Ascending aorta (tissue), 2 donors: ENCODE measurements around the gene TTC1. TPM values are rescaled to one million over a fixed set of nuclear protein-coding genes. Genes with fewer than 3 reads are reported as not detected.
"Not testable (repeated sequence)": the region's sequence is repeated elsewhere in the genome, so short reads cannot be mapped to it uniquely, and the experiment has no call there.

Experiments used
- DNase-seq, 2 donors: peaks; one replicate each; pipeline ENCODE4 v3.0.0-alpha.2; 2019; ENCODE audit warnings: low spot score in 2 of 2
- H3K27ac ChIP-seq, 2 donors: fragments of 200-600 bp; sonication (generic); one replicate each; pipeline ENCODE4 v1.5.1; 2016 to 2017; ENCODE audit warnings: mild to moderate bottlenecking in 1 of 2
- H3K27me3 ChIP-seq: fragments of 200-600 bp; sonication (generic); one replicate; pipeline ENCODE4 v1.5.1; 2017
- H3K36me3 ChIP-seq, 2 donors: fragments of 200-600 bp; sonication (generic); one replicate each; pipeline ENCODE4 v1.5.1; 2016
- H3K4me1 ChIP-seq, 2 donors: fragments of 200-600 bp; sonication (generic); one replicate each; pipeline ENCODE4 v1.5.1; 2016 to 2017; ENCODE audit warnings: mild to moderate bottlenecking in 1 of 2
- H3K4me3 ChIP-seq, 2 donors: fragments of 200-600 bp; sonication (generic); one replicate each; pipeline ENCODE4 v1.5.1; 2016 to 2017; ENCODE audit warnings: mild to moderate bottlenecking in 1 of 2
- H3K9me3 ChIP-seq, 2 donors: fragments of 200-600 bp; sonication (generic); one replicate each; pipeline ENCODE4 v1.5.1; 2016
- intact Hi-C: fragments of 100-400 bp; cut with DNase I; formaldehyde crosslinking; loops from one replicate; pipeline ENCODE4 v1.15.1; 2023
- total RNA-seq: library from RNA; depleted of rRNA; stranded (reverse); fragments of >200 nt; gene quantifications from one replicate; pipeline ENCODE4 v1.1.0, GENCODE V29; 2016
- TF ChIP-seq, protein P1 (sequence below), 3 experiments: fragments of 200-600 bp in 2 of 3; fragments of 450-650 bp in 1 of 3; sonication (generic) in 2 of 3; IDR thresholded peaks; one replicate each; pipeline ENCODE4 v1.5.1; 2016 to 2019; ENCODE audit warnings: antibody characterized with exemption in 3 of 3, mild to moderate bottlenecking in 1 of 3, moderate library complexity in 1 of 3

TTC1 gene
- total RNA-seq, 1 donor from 2014 or later: 13.7 TPM

DNA sequence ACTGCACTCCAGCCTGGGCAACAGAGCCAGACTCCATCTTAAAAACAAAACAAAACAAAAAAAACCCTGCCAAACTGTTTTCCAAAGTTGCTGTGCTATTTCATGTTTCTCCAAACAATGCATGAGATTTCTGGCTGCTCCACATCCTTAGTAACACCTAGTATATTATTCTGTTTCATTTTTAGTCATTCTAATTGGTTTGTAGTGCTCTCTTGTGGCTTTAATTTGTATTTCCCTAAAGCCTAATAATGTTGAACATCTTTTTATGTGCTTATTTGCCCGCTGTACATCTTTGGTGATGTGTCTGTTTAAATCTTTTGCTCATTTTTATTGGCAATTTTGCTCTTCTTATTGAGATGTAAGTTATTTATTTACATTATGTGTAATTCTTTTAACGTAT, 18.4 kb upstream of the TTC1 start:
- no peak for DNase-seq
- Histone ChIP-seq H3K9me3 (peaks cover 5 to 6% of the 10 kb centered on the region in 2 donors), H3K27ac (no peak overlapping the region), H3K4me3 (no peak overlapping the region), H3K4me1 (peaks cover 0 to 4% of the 10 kb centered on the region in 2 donors), H3K36me3 (no peaks in the 10 kb centered on the region), H3K27me3 (no peaks in the 10 kb centered on the region)
- TF ChIP-seq, protein P1, sequence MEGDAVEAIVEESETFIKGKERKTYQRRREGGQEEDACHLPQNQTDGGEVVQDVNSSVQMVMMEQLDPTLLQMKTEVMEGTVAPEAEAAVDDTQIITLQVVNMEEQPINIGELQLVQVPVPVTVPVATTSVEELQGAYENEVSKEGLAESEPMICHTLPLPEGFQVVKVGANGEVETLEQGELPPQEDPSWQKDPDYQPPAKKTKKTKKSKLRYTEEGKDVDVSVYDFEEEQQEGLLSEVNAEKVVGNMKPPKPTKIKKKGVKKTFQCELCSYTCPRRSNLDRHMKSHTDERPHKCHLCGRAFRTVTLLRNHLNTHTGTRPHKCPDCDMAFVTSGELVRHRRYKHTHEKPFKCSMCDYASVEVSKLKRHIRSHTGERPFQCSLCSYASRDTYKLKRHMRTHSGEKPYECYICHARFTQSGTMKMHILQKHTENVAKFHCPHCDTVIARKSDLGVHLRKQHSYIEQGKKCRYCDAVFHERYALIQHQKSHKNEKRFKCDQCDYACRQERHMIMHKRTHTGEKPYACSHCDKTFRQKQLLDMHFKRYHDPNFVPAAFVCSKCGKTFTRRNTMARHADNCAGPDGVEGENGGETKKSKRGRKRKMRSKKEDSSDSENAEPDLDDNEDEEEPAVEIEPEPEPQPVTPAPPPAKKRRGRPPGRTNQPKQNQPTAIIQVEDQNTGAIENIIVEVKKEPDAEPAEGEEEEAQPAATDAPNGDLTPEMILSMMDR (IDR thresholded peaks at IDR 0.05): no peak
- intact Hi-C loops: no loop called here

DNA sequence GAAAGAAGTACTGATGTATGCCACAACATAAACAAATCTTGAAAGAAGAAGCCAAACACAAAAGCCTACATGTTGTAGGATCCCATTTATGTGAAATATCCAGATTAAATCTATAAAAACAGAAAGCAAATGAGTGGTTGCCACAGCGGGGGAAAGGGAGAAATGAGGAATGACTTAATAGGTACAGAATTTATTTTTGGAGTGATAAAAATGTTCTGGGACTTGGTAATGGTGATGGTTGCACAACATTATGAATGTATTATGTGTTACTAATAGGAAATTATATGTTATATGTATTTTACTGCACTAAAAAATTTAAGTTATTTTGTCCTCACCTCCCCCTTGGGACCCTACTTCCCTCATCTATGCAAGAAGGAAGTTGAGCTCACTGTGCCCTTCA, 16.4 kb upstream of the TTC1 start:
- Histone ChIP-seq H3K27ac (no peak overlapping the region), H3K4me1 (no peaks in the 10 kb centered on the region), H3K4me3 (no peak overlapping the region), H3K9me3 (peaks cover 5 to 6% of the 10 kb centered on the region in 2 donors), H3K36me3 (no peaks in the 10 kb centered on the region), H3K27me3 (no peaks in the 10 kb centered on the region)
- intact Hi-C loops: no loop called here
- TF ChIP-seq, protein P1 (IDR thresholded peaks at IDR 0.05): no peak
- no peak for DNase-seq

DNA sequence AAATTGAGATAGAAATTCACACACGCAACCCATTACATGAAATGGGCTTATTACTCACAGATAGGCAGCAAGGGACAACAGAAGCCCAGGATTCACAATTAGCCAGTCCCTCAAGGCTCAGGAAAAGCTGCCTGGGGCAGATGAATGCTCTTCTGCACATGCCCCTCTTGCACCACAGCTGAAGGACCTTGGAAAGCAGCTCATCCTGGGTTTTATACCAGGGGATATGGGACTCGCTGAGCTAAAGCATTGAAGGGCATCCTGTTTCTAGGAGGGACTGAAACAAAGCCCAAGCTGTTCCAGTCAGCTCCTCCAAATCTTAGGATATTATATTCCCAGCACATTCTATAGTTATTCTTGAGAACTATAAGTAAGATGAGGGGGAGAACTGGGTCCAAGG, 15.7 kb upstream of the TTC1 start:
- DNase-seq: no peak
- no peaks in the 10 kb centered on the region for H3K27me3 ChIP-seq
- TF ChIP-seq, protein P1 (IDR thresholded peaks at IDR 0.05): no peak
- H3K36me3 ChIP-seq: no peaks in the 10 kb centered on the region
- no peaks in the 10 kb centered on the region for H3K4me1 ChIP-seq
- intact Hi-C loops: no loop called here
- H3K27ac ChIP-seq: no peak overlapping the region
- peaks cover 5 to 6% of the 10 kb centered on the region in 2 donors for H3K9me3 ChIP-seq
- no peak overlapping the region for H3K4me3 ChIP-seq

DNA sequence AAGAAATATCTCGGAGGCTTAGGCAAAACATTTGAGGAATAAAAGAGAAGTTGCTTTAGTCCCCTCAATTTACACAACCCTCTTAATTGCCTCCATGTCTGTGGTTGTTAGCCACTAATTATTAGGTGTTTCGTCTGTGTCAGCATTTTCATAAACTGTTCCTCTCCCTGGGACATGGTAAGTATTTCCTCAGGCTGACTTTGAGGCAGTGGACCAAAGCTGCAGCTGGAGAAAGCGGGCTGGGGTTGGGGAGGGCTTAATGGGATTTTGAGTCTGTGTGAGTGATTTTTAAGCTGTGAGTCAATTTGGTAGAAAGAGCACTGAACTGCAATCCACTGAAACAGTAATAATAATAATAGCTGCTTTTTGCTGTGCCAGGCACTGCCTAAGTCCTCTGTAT, 13.0 kb upstream of the TTC1 start:
- intact Hi-C loops: no loop called here
- no peaks in the 10 kb centered on the region for H3K27me3 ChIP-seq
- H3K4me1 ChIP-seq: no peaks in the 10 kb centered on the region
- peaks cover 5 to 6% of the 10 kb centered on the region in 2 donors for H3K9me3 ChIP-seq
- DNase-seq: no peak
- no peaks in the 10 kb centered on the region for H3K36me3 ChIP-seq
- TF ChIP-seq, protein P1 (IDR thresholded peaks at IDR 0.05): no peak
- no peak overlapping the region for H3K4me3 ChIP-seq
- no peak overlapping the region for H3K27ac ChIP-seq

DNA sequence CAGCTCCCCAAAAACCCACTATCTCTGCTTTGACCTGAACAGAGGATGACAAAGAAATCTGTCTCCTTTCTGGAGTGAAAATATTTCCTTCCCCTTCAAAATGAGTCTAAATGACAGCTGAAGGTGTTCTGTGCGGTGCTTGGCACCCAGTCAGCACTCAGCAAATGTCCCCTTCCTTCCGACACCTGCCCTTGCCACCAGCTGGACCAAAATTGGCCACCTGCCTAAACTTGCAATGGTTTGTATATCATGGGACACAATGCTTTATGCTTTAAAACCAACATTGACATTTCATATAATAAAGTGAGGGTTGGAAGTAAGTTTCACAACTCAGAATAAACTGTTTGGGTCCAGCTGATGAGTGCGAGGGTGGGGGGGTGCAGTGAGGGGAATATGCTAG, 7.5 kb upstream of the TTC1 start:
- H3K4me1 ChIP-seq: no peaks in the 10 kb centered on the region
- TF ChIP-seq, protein P1 (IDR thresholded peaks at IDR 0.05): no peak
- H3K9me3 ChIP-seq: no peaks in the 10 kb centered on the region
- no peak overlapping the region for H3K4me3 ChIP-seq
- H3K27ac ChIP-seq: no peak overlapping the region
- no peak for DNase-seq
- intact Hi-C loops: no loop called here
- no peaks in the 10 kb centered on the region for H3K36me3 ChIP-seq
- no peaks in the 10 kb centered on the region for H3K27me3 ChIP-seq

DNA sequence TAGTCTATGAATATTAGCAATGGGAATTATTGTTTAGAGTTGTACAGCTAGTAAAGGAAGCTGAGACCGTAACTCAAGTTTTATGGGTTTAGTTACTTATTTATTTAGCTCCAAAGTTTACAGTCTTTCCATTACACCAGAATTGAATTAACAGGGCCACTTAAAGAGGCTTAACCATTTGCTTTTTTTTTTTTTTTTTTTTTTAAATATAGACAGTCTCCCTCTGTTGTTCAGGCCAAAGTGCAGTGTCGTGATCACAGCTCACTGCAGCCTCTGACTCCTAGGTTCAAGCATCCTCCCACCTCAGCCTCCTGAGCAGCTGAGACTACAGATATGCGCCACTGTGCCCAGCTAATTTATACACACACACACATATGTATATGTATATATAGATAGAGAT, 1.4 kb upstream of the TTC1 start:
- TF ChIP-seq, protein P1 (IDR thresholded peaks at IDR 0.05): no peak
- H3K27me3 ChIP-seq: no peaks in the 10 kb centered on the region
- no peak for DNase-seq
- no peak overlapping the region for H3K4me3 ChIP-seq
- H3K36me3 ChIP-seq: peaks cover 3 to 4% of the 10 kb centered on the region in 2 donors
- intact Hi-C loops: no loop called here
- H3K4me1 ChIP-seq: peaks cover 4 to 10% of the 10 kb centered on the region in 2 donors
- H3K27ac ChIP-seq: no peak overlapping the region
- H3K9me3 ChIP-seq: no peaks in the 10 kb centered on the region

DNA sequence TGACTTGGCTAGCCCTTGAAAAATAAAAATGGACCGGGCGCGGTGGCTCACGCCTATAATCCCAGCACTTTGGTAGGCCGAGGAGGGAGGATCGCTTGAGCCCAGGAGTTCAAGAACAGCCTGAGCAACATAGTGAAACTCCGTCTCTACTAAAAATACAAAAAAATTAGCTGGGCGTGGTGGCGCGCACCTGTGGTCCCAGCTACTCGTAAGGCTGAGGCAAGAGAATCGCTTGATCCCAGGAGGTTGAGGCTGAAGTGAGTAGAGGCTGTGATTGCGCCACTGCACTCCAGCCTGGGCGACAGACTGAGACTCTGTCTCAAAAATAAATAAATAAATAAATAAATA, 436 bp upstream of the TTC1 start:
- peak overlapping the region; percentile 6 to 74 for H3K4me3 ChIP-seq
- not testable (repeated sequence) for DNase-seq, H3K27me3 ChIP-seq, H3K27ac ChIP-seq, H3K9me3 ChIP-seq
- intact Hi-C loops: loop anchor here (2.0 kb wide), 1 partner anchor 110 kb away; the partner anchor contains the start of gene PWWP2A
- H3K4me1 ChIP-seq: peaks cover 4 to 10% of the 10 kb centered on the region in 2 donors
- peaks cover 8 to 13% of the 10 kb centered on the region in 2 donors for H3K36me3 ChIP-seq
